Cerebellar nuclear complex (tissue), 1 donor: ENCODE measurements around the gene ANP32E.
"Not testable (repeated sequence)": the region's sequence is repeated elsewhere in the genome, so short reads cannot be mapped to it uniquely, and the experiment has no call there.

Source experiments
- DNase-seq, 2 experiments: peaks; one replicate each; lab custom pipeline; 2025; lab: John Stamatoyannopoulos, UW

ANP32E gene

GRCh38 chr1:150256554-150257341 is 20.8 kb upstream of the ANP32E start:
- DNase-seq: no peak

- DNase-seq: no peak
Observed at GRCh38 chr1:150256198-150256553, 20.3 kb upstream of the ANP32E start.

- DNase-seq: no peak
Observed at GRCh38 chr1:150249936-150250335, 14.0 kb upstream of the ANP32E start.

GRCh38 chr1:150243003-150243402 is 7.1 kb upstream of the ANP32E start:
- no peak for DNase-seq

- DNase-seq: no peak
Observed at GRCh38 chr1:150237746-150238145, 1.8 kb upstream of the ANP32E start.

GRCh38 chr1:150237176-150237575 is 1.3 kb upstream of the ANP32E start:
- DNase-seq: not testable (repeated sequence)

GRCh38 chr1:150236614-150237100 is 745 bp upstream of the ANP32E start:
- no peak for DNase-seq

GRCh38 chr1:150235294-150235851 is 539 bp downstream of the ANP32E start:
- no peak for DNase-seq

- DNase-seq: peak in 1 of 2 experiments; percentile 66
Observed at GRCh38 chr1:150234566-150235293, 1.2 kb downstream of the ANP32E start.

GRCh38 chr1:150234309-150234565 is 1.7 kb downstream of the ANP32E start:
- DNase-seq: no peak

- no peak for DNase-seq
Observed at GRCh38 chr1:150233359-150234308, 2.3 kb downstream of the ANP32E start.

- not testable (repeated sequence) for DNase-seq
Observed at GRCh38 chr1:150232921-150233320, 3.0 kb downstream of the ANP32E start.

GRCh38 chr1:150228246-150228645 is 7.7 kb downstream of the ANP32E start:
- DNase-seq: not testable (repeated sequence)

- DNase-seq: no peak
Observed at GRCh38 chr1:150227228-150227627, 8.7 kb downstream of the ANP32E start.

- DNase-seq: no peak
Observed at GRCh38 chr1:150226486-150226885, 9.4 kb downstream of the ANP32E start.

GRCh38 chr1:150225546-150225945 is 10.4 kb downstream of the ANP32E start:
- DNase-seq: no peak

GRCh38 chr1:150224983-150225382 is 10.9 kb downstream of the ANP32E start:
- no peak for DNase-seq

- no peak for DNase-seq
Observed at GRCh38 chr1:150221552-150221951, 14.4 kb downstream of the ANP32E start.

- not testable (repeated sequence) for DNase-seq
Observed at GRCh38 chr1:150215855-150216254, 20.1 kb downstream of the ANP32E start.

- not testable (repeated sequence) for DNase-seq
Observed at GRCh38 chr1:150214099-150214756, 21.7 kb downstream of the ANP32E start.
